IPS DF 4.7 (cell line): Measurements from ENCODE around the gene WWTR1.

Source experiments
- DNase-seq: peaks from one replicate; pipeline ENCODE4 v3.0.0-alpha.2; 2013; ENCODE audit warnings: low spot score; ENCODE audit errors: extremely low read depth

Gene WWTR1

GRCh38 chr3:149474250-149474817, 183.5 kb downstream of the WWTR1 start, which contains the start of gene TM4SF4:
Gene TM4SF4, plus strand, starts transcription at chr3:149474697. Its CDS starts 181 bp downstream, at chr3:149474878.
- no peak for DNase-seq

- no peak for DNase-seq
Measured at GRCh38 chr3:149473357-149474249, 184.2 kb downstream of the WWTR1 start.

GRCh38 chr3:149472030-149472797, 185.6 kb downstream of the WWTR1 start:
- no peak for DNase-seq

GRCh38 chr3:149470381-149470780, 187.4 kb downstream of the WWTR1 start:
- no peak for DNase-seq

- DNase-seq = no peak
Measured at GRCh38 chr3:149468504-149469212, 189.2 kb downstream of the WWTR1 start.
